Activated CD8-positive, alpha-beta memory T cell treated with anti-CD3 and anti-CD28 coated beads, Interleukin-2, amount 50 U/mL, for 1 hour (primary cell): ENCODE measurements around the gene SLF1.

Experiments used
- DNase-seq: peaks from one replicate; pipeline ENCODE4 v3.0.0-alpha.2; 2020; ENCODE audit errors: extremely low read depth

Gene SLF1

DNA sequence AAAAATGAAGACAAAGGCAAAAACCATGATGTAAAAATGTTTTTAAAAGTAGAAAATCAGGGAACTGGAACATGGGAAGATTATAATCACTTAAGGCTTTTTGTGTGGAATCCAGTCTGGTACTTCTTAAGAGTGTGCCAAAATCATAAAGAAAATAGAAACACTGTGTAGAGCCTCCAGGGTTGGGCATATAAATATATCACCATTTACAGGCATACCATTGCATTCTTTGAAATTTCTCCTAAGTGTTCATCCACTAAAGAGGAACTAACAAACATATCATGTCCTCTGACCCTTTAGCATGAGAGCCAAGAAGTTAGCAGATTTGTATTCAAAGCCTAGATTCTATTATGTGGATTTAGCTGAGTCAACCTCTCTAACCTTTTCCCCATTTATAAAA lies 93.3 kb downstream of the SLF1 start:
- no peak for DNase-seq

GRCh38 chr5:94715768-94716167 lies 97.3 kb downstream of the SLF1 start:
- no peak for DNase-seq

- no peak for DNase-seq
Measured at GRCh38 chr5:94725142-94725541, 106.7 kb downstream of the SLF1 start.

- DNase-seq: no peak
Measured at GRCh38 chr5:94731471-94731870, 113.0 kb downstream of the SLF1 start.

GRCh38 chr5:94736498-94736897 lies 118.0 kb downstream of the SLF1 start:
- DNase-seq: no peak

GRCh38 chr5:94740286-94740685 lies 121.8 kb downstream of the SLF1 start:
- no peak for DNase-seq

- no peak for DNase-seq
Measured at GRCh38 chr5:94742852-94743251, 124.4 kb downstream of the SLF1 start.

DNA sequence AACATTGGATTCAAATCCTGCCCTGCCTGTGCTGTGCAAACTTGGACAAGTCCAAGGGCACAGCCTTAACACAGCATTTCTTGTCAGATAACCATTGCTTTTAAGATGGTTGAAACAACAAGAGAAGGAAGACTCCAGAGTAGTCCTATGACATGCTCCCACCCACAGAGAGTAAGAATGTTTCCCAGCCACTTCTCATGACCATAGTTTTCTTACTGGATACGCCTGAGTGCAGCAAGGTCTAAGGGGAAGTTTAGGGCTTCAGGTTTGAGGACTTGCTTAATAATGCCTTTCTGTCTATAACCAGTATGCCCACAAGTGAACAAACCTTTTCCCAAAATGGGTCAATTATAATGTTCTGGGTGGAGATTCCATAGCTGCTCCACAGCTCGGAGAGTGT lies 126.4 kb downstream of the SLF1 start:
- DNase-seq: no peak

DNA sequence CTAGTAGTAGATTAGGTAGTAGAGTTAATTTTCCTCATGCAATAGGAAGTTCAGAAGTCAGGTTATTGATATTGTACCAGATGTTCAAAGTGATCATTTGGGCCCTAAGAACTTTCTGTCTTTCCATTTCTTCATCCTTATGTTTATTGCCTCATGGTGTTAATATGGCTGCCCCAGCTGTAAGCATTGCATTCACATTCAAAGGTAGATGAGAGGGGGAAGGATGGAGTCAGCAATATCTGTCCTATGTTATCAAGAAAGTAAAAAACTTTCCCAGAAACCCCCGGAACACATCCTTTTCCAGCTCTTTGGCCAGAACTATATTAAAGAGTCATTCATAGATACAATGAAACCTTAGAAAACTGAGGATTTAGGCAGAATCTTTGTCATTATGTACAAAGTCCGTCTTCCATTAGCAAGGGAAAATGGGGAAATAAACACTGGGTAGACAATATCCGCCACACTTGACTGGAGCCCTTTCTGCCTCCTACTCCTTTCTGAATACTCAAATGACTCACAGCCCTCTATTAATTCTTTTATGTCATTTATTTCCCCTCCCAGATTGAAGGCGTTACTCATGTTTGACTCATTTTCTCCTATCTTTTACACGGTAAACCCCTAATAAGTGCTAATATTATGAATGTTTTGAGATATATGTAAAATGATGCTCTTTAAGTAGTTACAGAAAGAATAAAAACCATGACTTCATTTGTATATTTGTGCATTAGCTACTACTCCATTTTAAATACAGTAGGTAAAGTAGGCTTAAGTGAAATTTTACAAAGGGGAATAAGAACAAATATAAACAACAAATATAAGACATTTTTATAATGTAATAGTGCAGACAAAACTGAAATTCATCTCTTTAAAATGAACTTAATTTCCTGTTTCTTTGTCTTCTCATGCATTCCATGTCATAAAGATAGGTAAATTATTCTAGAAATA lies 127.6 kb downstream of the SLF1 start:
- no peak for DNase-seq

GRCh38 chr5:94746731-94747124 lies 128.3 kb downstream of the SLF1 start:
- no peak for DNase-seq
